IPS-18c (cell line): ENCODE measurements around the gene RXFP3.

Experiments used
- H3K4me3 ChIP-seq: 2 replicates; pipeline ENCODE4 v1.7.0; 2013; ENCODE audit warnings: low read depth, mild to moderate bottlenecking, low read length, moderate library complexity; ENCODE audit not compliant: insufficient read depth
- H3K9me3 ChIP-seq: one replicate; pipeline ENCODE4 v1.6.1; 2013; ENCODE audit warnings: mild to moderate bottlenecking, low read length, moderate library complexity; ENCODE audit not compliant: control insufficient read depth, insufficient read depth

The RXFP3 gene

GRCh38 chr5:33966805-33967204, 30.6 kb downstream of the RXFP3 start:
- no peak overlapping the region for H3K4me3 ChIP-seq
- no peaks in the 10 kb centered on the region for H3K9me3 ChIP-seq

- H3K9me3 ChIP-seq, result no peaks in the 10 kb centered on the region
- no peak overlapping the region for H3K4me3 ChIP-seq
These were observed 32.2 kb downstream of the RXFP3 start for GRCh38 chr5:33968211-33969005.

- Histone ChIP-seq H3K9me3 (no peaks in the 10 kb centered on the region), H3K4me3 (no peak overlapping the region)
These were observed 33.6 kb downstream of the RXFP3 start for GRCh38 chr5:33969572-33970452.

- H3K4me3 ChIP-seq, result no peak overlapping the region
- no peaks in the 10 kb centered on the region for H3K9me3 ChIP-seq
These were observed 37.1 kb downstream of the RXFP3 start for GRCh38 chr5:33973271-33973670.

GRCh38 chr5:33975852-33976251, 39.7 kb downstream of the RXFP3 start:
- Histone ChIP-seq H3K9me3 (no peaks in the 10 kb centered on the region), H3K4me3 (no peak overlapping the region)

GRCh38 chr5:33976307-33976706, 40.1 kb downstream of the RXFP3 start:
- Histone ChIP-seq H3K4me3 (no peak overlapping the region), H3K9me3 (no peaks in the 10 kb centered on the region)

GRCh38 chr5:33978306-33978705, 42.1 kb downstream of the RXFP3 start:
- Histone ChIP-seq H3K4me3 (no peak overlapping the region), H3K9me3 (no peaks in the 10 kb centered on the region)

- H3K9me3 ChIP-seq, result no peaks in the 10 kb centered on the region
These were observed 43.8 kb downstream of the RXFP3 start for GRCh38 chr5:33980030-33980429.

DNA sequence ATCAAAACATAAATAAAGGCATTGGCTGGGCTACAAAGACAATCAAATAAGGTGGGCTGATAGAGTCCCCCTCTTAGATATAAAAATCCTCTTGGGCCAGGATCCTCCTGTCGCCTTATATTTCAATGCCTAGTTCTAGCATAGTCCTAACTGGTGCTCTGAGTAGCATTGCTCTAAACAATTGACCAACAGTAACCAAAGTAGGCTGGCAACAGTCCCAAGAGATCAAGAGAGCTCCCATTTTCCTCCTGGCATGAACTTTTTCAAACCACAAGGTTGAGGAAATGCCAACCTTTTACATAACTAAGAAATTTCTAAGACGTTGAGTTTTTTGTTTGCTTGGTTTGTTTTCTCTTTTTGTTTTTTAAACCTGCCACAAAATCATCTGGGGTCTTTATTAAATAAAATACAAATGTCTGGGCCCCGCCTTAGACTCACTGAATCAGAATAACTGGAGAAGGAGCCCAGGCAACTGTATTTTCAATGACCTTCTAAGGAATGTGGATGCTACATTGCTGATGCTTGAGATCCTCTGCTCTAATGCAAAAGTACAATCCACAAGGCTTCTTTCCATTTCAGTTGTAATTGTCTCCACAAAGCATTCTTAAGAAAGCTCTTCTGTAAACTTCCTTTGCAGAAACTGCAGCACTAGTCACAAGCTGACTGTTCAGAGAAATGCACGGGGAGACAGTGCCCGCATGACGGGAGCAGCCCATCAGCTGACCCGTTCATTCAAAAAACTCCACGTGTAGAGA, 45.4 kb downstream of the RXFP3 start:
- Histone ChIP-seq H3K9me3 (no peaks in the 10 kb centered on the region), H3K4me3 (no peak overlapping the region)

More at GRCh38 chr5:33980030-33980429, 43.8 kb downstream of the RXFP3 start:
- H3K4me3 ChIP-seq, result no peak overlapping the region

DNA sequence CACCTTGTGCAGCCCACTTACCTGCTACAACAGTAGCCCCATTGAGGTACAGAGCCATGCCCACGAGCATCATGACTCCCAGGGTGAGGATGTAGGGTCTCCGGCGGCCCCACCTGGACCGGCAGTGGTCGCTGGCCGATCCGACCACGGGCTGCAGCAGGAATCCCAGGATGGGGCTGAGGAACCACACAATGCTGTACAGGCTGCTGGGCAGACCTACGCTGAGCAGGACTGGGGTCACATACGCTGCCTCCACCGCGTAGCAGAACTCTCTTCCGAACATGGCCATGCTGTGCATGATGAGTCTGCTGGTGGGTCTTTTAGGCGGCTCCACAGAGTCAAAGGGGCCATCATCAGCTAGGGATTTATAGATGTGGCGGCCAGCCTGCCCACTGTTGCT, 48.0 kb downstream of the RXFP3 start:
- no peaks in the 10 kb centered on the region for H3K9me3 ChIP-seq
- no peak overlapping the region for H3K4me3 ChIP-seq

DNA sequence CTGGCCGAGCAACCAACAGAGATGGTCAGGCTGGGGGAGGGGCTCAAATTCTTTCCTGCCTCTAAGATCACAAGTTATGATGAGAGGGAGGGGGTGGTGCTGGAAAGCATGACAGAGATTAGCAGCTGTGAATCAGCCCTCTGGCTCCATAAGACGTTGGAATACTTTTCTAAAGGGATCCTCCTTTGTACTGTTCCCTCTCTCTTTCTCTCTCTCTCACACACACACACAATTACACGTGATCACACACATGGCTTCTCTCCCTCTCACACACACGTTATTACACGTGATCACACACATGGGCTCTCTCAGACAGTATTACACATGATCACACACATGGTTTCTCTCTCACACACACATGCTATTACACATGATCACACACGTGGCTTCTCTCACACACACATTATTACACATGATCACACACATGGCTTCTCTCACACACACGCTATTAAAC, 48.5 kb downstream of the RXFP3 start, which contains the start of gene SLC45A2:
Gene SLC45A2, minus strand, starts transcription at position 23 of the 454 bp plus-strand sequence. CDS start 110 bp downstream, outside the sequence.
- Histone ChIP-seq H3K9me3 (no peaks in the 10 kb centered on the region), H3K4me3 (no peak within 1 kb of the TSS)

DNA sequence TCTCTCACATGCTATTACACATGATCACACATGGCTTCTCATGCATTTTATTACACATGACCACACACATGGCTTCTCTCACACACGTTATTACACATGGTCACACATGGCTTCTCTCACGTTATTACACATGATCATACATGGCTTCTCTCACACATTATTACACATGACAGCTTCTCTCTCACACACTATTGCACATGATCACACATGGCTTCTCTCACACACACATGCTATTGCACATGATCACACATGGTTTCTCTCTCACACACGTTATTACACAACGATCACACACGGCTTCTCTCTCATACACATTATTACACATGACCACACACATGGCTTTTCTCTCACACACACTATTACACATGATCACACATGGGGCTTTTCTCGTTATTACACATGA, 49.3 kb downstream of the RXFP3 start:
- Histone ChIP-seq H3K9me3 (no peaks in the 10 kb centered on the region), H3K4me3 (no peak overlapping the region)
